Pancreas (tissue), 10 donors: ENCODE results near the gene R3HDM1. TPM values are rescaled to one million over a fixed set of nuclear protein-coding genes. Genes with fewer than 3 reads are reported as not detected.
A peak's percentile ranks its signal among the peaks of the same experiment; 100 is the strongest.

ENCODE experiments used
- ATAC-seq, 4 donors: fragments of 200-7000 bp; cut with Tn5 transposase; one replicate each; pipeline versions ENCODE4 v1.8.0 to v1.9.1; 2020; ENCODE audit warnings: mild to moderate bottlenecking in 4 of 4, moderate library complexity in 4 of 4
- DNase-seq, 6 donors: peaks; one replicate each; pipeline ENCODE4 v3.0.0-alpha.2; 2020
- FAIRE-seq: peaks from 2 replicates; lab custom pipeline; 2012; peaks lifted over from hg19 to GRCh38; lab: Jason Lieb, UNC
- H3K27ac ChIP-seq, 4 donors: fragments of 200-600 bp; sonication (generic); 1 replicate in 3 of 4; 2 replicates in 1 of 4; pipeline versions ENCODE4 v1.5.0 to v1.8.0; 2020
- H3K27me3 ChIP-seq, 4 donors: fragments of 200-600 bp; one replicate each; pipeline ENCODE4 v1.8.0; 2021
- H3K36me3 ChIP-seq, 3 donors: fragments of 200-600 bp; sonication (generic) in 1 of 3; one replicate each; pipeline versions ENCODE4 v1.5.0 to v1.8.0; 2020 to 2021
- H3K4me1 ChIP-seq, 3 donors: fragments of 200-600 bp; one replicate each; pipeline ENCODE4 v1.8.0; 2021
- H3K4me3 ChIP-seq, 4 donors: fragments of 200-600 bp; sonication (generic) in 2 of 4; one replicate each; pipeline versions ENCODE4 v1.5.0 to v1.8.0; 2020 to 2021
- H3K9me3 ChIP-seq, 4 donors: fragments of 200-600 bp; one replicate each; pipeline ENCODE4 v1.8.0; 2021
- WGBS, 2 donors: extraction: QIAGEN DNeasy Blood & Tissue Kit; methylation state at CpG; one replicate each; pipeline ENCODE4 v1.1.7; 2013; 5-methylcytosine and 5-hydroxymethylcytosine counted together
- intact Hi-C, 3 donors: fragments of 100-400 bp; cut with DNase I; formaldehyde crosslinking; loops; one replicate each; pipeline versions ENCODE4 v1.11.1 to v1.14.2; 2022
- polyA plus RNA-seq, 2 donors: library from polyadenylated mRNA; stranded (reverse); fragments of 200-250 nt; gene quantifications; one replicate each; pipeline ENCODE4 v1.2.3, GENCODE V29; 2013
- total RNA-seq, 6 donors: library from RNA; stranded (reverse); fragmentation: NEBNext Ultra II Directional in 4 of 6; extraction: Animal tissue kit (Norgen Biotek cat#: 25700) in 4 of 6; gene quantifications; one replicate each; pipeline versions ENCODE4 v1.2.1 to v1.2.4, GENCODE V29; 2021 to 2023
- TF ChIP-seq, protein P1 (sequence below), 4 donors: fragments of 200-600 bp; sonication (generic) in 3 of 4; IDR thresholded peaks; one replicate each; pipeline versions ENCODE4 v1.5.0 to v1.8.0; 2021; ENCODE audit warnings: antibody characterized with exemption in 4 of 4
- donor health status: healthy with polysubstance abuse.
- donor health status: DM: no; HTN: no; CAD: no; lungs with moderate emphysema.
- donor health status: DM: no; HTN: no; CAD: no.
- donor health status: control.
- donor health status: control.
- donor health status: Bipolar disorder and iron deficiency.
- donor health status: DM: yes; HTN: yes; CAD: no.
- donor health status: DM: no; HTN: no; CAD: no.
- donor health status: DM: no; HTN: no; CAD: no.
- donor health status: DM: yes; HTN: yes; CAD: no.

R3HDM1 gene
- total and polyA plus RNA-seq, 8 donors, result 6.8 to 16.0 (median 10.9) TPM

- TF ChIP-seq, protein P1, sequence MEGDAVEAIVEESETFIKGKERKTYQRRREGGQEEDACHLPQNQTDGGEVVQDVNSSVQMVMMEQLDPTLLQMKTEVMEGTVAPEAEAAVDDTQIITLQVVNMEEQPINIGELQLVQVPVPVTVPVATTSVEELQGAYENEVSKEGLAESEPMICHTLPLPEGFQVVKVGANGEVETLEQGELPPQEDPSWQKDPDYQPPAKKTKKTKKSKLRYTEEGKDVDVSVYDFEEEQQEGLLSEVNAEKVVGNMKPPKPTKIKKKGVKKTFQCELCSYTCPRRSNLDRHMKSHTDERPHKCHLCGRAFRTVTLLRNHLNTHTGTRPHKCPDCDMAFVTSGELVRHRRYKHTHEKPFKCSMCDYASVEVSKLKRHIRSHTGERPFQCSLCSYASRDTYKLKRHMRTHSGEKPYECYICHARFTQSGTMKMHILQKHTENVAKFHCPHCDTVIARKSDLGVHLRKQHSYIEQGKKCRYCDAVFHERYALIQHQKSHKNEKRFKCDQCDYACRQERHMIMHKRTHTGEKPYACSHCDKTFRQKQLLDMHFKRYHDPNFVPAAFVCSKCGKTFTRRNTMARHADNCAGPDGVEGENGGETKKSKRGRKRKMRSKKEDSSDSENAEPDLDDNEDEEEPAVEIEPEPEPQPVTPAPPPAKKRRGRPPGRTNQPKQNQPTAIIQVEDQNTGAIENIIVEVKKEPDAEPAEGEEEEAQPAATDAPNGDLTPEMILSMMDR (IDR thresholded peaks at IDR 0.05), result no peak
- intact Hi-C loops, result no loop called here
- WGBS, 2 donors, result 42 to 53% methylated on average over 2 of the region's 2 CpGs
- ATAC-seq (peak in 1 of 4 donors; percentile 66), DNase-seq (no peak), FAIRE-seq (no peak)
- no peak overlapping the region for H3K4me3 ChIP-seq
- no peaks in the 10 kb centered on the region for H3K9me3 ChIP-seq
- no peaks in the 10 kb centered on the region for H3K27me3 ChIP-seq
- H3K27ac ChIP-seq, result no peak overlapping the region
- H3K4me1 ChIP-seq, result no peaks in the 10 kb centered on the region
- no peaks in the 10 kb centered on the region for H3K36me3 ChIP-seq
These were observed 196.9 kb downstream of the R3HDM1 start for GRCh38 chr2:135728064-135728743.

DNA sequence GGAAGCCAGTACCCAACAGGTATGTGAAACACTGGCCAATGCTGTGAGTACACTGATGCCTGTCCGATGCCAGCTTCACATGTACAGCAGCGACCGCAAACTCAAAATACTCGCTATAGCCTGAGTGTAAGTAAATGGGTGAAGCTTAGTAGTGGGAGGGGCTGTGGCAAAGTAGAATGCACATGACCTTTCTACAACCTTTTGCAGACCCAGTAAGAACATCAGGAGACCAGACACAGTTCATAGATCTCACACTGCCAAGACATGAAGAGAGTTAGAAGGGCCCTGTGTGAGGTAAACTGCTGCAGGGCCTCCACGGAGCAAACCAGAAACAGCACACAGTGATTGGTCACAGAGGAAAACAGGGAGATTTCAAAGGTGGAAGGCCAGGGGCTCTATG, 201.3 kb downstream of the R3HDM1 start:
- TF ChIP-seq, protein P1 (IDR thresholded peaks at IDR 0.05), result no peak
- ATAC-seq (no peak), DNase-seq (no peak), FAIRE-seq (no peak)
- no peaks in the 10 kb centered on the region for H3K27me3 ChIP-seq
- no peaks in the 10 kb centered on the region for H3K36me3 ChIP-seq
- H3K9me3 ChIP-seq, result no peaks in the 10 kb centered on the region
- no peaks in the 10 kb centered on the region for H3K4me1 ChIP-seq
- H3K27ac ChIP-seq, result no peak overlapping the region
- intact Hi-C loops, result no loop called here
- no peak overlapping the region for H3K4me3 ChIP-seq
- WGBS, 2 donors, result 91 to 95% methylated on average over 5 of the region's 5 CpGs

DNA sequence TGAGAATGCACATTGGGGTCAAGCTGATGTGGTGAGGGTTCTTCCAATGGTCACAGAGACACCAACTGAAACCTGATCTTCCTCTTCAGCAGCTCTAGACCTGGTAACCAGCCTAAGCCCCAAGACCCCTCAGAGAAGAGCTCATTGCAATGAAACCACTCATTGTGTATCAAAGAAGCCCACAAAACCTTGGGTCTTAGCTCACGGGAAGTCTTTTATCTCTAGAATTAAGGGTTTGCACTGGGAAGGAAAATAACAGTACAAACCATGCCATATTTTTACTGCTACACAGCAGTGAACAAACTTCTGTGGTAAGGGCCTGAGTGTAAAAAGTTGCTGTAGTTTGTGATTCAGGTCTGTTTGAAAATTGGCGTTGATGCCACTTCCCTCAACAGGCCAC, 201.8 kb downstream of the R3HDM1 start:
- H3K27ac ChIP-seq, result no peak overlapping the region
- ATAC-seq (no peak), FAIRE-seq (no peak), DNase-seq (no peak)
- TF ChIP-seq, protein P1 (IDR thresholded peaks at IDR 0.05), result no peak
- intact Hi-C loops, result no loop called here
- no peak overlapping the region for H3K4me3 ChIP-seq
- no peaks in the 10 kb centered on the region for H3K4me1 ChIP-seq
- 94 to 95% methylated on average over 2 of the region's 2 CpGs for WGBS, 2 donors
- no peaks in the 10 kb centered on the region for H3K9me3 ChIP-seq
- no peaks in the 10 kb centered on the region for H3K27me3 ChIP-seq
- H3K36me3 ChIP-seq, result no peaks in the 10 kb centered on the region

DNA sequence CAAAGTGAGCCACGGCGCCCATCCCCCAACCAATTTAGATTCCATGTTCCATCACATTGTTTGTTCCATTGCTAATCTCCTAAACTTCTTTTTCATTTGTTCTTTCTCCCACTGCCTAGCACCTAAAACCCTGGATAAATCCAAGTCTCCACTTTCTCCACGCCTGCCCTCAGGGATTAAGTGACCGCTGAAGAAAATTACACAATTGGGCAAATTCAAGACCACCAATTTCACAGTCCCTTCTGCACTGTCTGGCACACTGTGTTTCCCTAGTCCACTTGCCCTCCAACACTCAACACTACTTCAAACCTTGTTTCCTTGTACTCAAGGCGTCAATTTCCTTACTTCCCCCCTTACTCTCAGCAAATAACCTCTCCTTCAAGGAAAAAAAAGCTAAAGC, 205.3 kb downstream of the R3HDM1 start:
- DNase-seq, result no peak
- intact Hi-C loops, result no loop called here
- no peaks in the 10 kb centered on the region for H3K4me1 ChIP-seq
- 94 to 95% methylated on average over 5 of the region's 5 CpGs for WGBS, 2 donors
- H3K9me3 ChIP-seq, result no peaks in the 10 kb centered on the region
- no peaks in the 10 kb centered on the region for H3K27me3 ChIP-seq
- no peaks in the 10 kb centered on the region for H3K36me3 ChIP-seq
- H3K4me3 ChIP-seq, result no peak overlapping the region
- H3K27ac ChIP-seq, result no peak overlapping the region
- no peak for ATAC-seq
- no peak for FAIRE-seq
- TF ChIP-seq, protein P1 (IDR thresholded peaks at IDR 0.05), result no peak

GRCh38 chr2:135740206-135740605, 208.9 kb downstream of the R3HDM1 start:
- no peak overlapping the region for H3K4me3 ChIP-seq
- FAIRE-seq (no peak), ATAC-seq (no peak), DNase-seq (no peak)
- H3K9me3 ChIP-seq, result no peaks in the 10 kb centered on the region
- intact Hi-C loops, result no loop called here
- 95 to 97% methylated on average over 3 of the region's 3 CpGs for WGBS, 2 donors
- TF ChIP-seq, protein P1 (IDR thresholded peaks at IDR 0.05), result no peak
- H3K27ac ChIP-seq, result no peak overlapping the region
- no peaks in the 10 kb centered on the region for H3K36me3 ChIP-seq
- no peaks in the 10 kb centered on the region for H3K27me3 ChIP-seq
- H3K4me1 ChIP-seq, result peaks cover 0 to 23% (median 18%) of the 10 kb centered on the region in 3 donors
